Measurements from ENCODE around the gene DAPK1.

The DAPK1 gene

DNA sequence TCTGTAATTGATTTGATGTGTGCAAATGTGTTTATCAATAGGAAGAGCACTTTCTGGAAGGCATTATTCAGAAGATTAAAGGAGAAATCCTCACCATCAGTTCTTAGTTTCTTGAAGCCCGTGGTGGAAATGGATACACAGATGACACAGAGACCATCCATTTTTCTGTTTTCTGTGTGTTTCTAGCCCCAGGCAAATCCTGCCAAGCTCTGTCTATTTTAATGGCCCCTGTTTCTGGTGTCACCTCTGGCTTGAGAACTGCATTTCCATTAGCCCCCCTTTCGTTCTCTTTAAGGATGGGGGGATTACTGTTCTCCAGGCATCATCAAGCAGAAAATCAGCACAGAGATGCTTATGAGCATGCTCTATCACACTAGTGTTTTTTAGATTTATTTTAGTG, 37.3 kb downstream of the DAPK1 start:
- no peak for TF ChIP-seq RAD21 (IDR thresholded peaks at IDR 0.05; ENCODE audit: low read depth)
- TF ChIP-seq TEAD4 (IDR thresholded peaks at IDR 0.05) = no peak
- TF ChIP-seq NFIC (IDR thresholded peaks at IDR 0.05) = no peak
- TF ChIP-seq FOXM1 (IDR thresholded peaks at IDR 0.05; ENCODE audit: borderline replicate concordance, low read depth) = no peak
- no peak for TF ChIP-seq TAF1 (IDR thresholded peaks at IDR 0.05; ENCODE audit: low read depth)
- TF ChIP-seq, protein P1, sequence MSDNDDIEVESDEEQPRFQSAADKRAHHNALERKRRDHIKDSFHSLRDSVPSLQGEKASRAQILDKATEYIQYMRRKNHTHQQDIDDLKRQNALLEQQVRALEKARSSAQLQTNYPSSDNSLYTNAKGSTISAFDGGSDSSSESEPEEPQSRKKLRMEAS (IDR thresholded peaks at IDR 0.05) = no peak
- TF ChIP-seq CREB1 (IDR thresholded peaks at IDR 0.05; ENCODE audit: low read depth) = no peak
- TF ChIP-seq EGR1 (IDR thresholded peaks at IDR 0.05) = no peak
- no peak for TF ChIP-seq ZBTB7A (IDR thresholded peaks at IDR 0.05; ENCODE audit: low read depth)
- TF ChIP-seq YY1 (IDR thresholded peaks at IDR 0.05; ENCODE audit: low read depth) = no peak
- no peak for TF ChIP-seq TCF12 (IDR thresholded peaks at IDR 0.05; ENCODE audit: low read depth)

DNA sequence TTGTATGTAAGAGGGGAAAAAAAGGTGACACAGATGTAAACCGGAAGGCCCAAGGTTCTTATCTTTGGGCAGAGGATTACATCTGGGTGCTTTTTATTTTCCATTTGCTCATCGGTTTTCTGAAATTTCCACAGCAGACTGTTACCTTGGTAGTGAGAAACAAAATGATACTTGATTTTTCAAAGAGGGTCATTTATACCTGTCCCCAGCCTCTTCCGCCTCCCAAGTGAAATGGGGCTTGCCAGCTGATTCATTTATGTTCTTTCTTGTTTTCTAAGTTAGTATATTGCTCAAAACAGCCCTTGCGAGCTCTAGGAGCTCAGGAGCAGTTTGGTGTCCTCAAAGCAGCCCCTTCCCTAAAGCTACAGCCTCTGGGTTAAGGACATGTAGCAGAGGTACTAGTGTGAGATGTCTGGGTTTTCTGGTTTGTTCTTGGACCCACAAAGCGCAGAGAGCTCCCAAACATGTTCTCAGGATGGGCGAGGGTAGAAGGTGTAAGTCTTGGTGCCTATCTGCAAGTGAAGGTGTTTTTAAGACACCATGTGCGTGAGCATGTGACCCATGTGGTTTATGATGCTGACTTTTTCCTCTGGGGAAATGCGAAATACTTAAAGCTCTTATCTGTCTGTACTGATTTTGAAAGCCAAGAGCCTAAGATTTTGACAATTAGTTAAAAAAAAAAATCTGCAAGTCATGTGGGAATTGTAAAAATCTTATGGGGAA, 38.3 kb downstream of the DAPK1 start:
- TF ChIP-seq EP300 (IDR thresholded peaks at IDR 0.05; ENCODE audit: borderline replicate concordance) = no peak
- TF ChIP-seq NFIC (IDR thresholded peaks at IDR 0.05) = no peak
- no peak for TF ChIP-seq TEAD4 (IDR thresholded peaks at IDR 0.05)
- TF ChIP-seq YY1 (IDR thresholded peaks at IDR 0.05; ENCODE audit: low read depth) = no peak
- TF ChIP-seq, protein P2, sequence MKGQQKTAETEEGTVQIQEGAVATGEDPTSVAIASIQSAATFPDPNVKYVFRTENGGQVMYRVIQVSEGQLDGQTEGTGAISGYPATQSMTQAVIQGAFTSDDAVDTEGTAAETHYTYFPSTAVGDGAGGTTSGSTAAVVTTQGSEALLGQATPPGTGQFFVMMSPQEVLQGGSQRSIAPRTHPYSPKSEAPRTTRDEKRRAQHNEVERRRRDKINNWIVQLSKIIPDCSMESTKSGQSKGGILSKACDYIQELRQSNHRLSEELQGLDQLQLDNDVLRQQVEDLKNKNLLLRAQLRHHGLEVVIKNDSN (IDR thresholded peaks at IDR 0.05) = no peak
- no peak for TF ChIP-seq RAD21 (IDR thresholded peaks at IDR 0.05; ENCODE audit: low read depth)
- TF ChIP-seq FOXM1 (IDR thresholded peaks at IDR 0.05; ENCODE audit: borderline replicate concordance, low read depth) = no peak
- TF ChIP-seq, protein P1 (IDR thresholded peaks at IDR 0.05) = no peak
- TF ChIP-seq, protein P3, sequence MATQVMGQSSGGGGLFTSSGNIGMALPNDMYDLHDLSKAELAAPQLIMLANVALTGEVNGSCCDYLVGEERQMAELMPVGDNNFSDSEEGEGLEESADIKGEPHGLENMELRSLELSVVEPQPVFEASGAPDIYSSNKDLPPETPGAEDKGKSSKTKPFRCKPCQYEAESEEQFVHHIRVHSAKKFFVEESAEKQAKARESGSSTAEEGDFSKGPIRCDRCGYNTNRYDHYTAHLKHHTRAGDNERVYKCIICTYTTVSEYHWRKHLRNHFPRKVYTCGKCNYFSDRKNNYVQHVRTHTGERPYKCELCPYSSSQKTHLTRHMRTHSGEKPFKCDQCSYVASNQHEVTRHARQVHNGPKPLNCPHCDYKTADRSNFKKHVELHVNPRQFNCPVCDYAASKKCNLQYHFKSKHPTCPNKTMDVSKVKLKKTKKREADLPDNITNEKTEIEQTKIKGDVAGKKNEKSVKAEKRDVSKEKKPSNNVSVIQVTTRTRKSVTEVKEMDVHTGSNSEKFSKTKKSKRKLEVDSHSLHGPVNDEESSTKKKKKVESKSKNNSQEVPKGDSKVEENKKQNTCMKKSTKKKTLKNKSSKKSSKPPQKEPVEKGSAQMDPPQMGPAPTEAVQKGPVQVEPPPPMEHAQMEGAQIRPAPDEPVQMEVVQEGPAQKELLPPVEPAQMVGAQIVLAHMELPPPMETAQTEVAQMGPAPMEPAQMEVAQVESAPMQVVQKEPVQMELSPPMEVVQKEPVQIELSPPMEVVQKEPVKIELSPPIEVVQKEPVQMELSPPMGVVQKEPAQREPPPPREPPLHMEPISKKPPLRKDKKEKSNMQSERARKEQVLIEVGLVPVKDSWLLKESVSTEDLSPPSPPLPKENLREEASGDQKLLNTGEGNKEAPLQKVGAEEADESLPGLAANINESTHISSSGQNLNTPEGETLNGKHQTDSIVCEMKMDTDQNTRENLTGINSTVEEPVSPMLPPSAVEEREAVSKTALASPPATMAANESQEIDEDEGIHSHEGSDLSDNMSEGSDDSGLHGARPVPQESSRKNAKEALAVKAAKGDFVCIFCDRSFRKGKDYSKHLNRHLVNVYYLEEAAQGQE (IDR thresholded peaks at IDR 0.05; ENCODE audit: low read depth) = no peak
- TF ChIP-seq ZBTB7A (IDR thresholded peaks at IDR 0.05; ENCODE audit: low read depth) = no peak
- TF ChIP-seq TCF12 (IDR thresholded peaks at IDR 0.05; ENCODE audit: low read depth) = no peak
- TF ChIP-seq TAF1 (IDR thresholded peaks at IDR 0.05; ENCODE audit: low read depth) = no peak
- TF ChIP-seq CEBPB (IDR thresholded peaks at IDR 0.05) = no peak
- no peak for TF ChIP-seq CREB1 (IDR thresholded peaks at IDR 0.05; ENCODE audit: low read depth)
- TF ChIP-seq EGR1 (IDR thresholded peaks at IDR 0.05) = no peak

DNA sequence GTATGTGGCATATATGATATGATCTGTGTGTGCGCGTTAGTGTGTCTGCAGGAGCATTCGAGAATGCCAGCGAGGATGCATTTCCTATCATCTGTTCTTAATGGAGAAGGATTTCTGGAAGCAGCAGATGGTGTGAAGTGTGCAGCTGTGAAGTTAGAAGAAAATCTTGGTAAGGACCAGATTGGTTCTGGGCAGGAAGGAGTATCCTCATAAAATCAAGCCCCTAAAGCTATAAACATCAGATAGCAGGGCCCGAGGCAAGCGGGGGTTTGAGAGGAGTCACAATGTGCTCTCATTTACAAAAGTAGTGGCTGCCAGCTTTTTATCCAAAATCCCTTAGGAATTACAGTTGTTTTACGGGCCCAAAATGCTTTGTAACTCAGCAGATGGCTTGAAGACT, 40.0 kb downstream of the DAPK1 start:
- TF ChIP-seq CEBPB (IDR thresholded peaks at IDR 0.05) = no peak
- TF ChIP-seq, protein P2 (IDR thresholded peaks at IDR 0.05) = no peak
- no peak for TF ChIP-seq TAF1 (IDR thresholded peaks at IDR 0.05; ENCODE audit: low read depth)
- TF ChIP-seq ZBTB7A (IDR thresholded peaks at IDR 0.05; ENCODE audit: low read depth) = no peak
- no peak for TF ChIP-seq NFIC (IDR thresholded peaks at IDR 0.05)
- no peak for TF ChIP-seq YY1 (IDR thresholded peaks at IDR 0.05; ENCODE audit: low read depth)

DNA sequence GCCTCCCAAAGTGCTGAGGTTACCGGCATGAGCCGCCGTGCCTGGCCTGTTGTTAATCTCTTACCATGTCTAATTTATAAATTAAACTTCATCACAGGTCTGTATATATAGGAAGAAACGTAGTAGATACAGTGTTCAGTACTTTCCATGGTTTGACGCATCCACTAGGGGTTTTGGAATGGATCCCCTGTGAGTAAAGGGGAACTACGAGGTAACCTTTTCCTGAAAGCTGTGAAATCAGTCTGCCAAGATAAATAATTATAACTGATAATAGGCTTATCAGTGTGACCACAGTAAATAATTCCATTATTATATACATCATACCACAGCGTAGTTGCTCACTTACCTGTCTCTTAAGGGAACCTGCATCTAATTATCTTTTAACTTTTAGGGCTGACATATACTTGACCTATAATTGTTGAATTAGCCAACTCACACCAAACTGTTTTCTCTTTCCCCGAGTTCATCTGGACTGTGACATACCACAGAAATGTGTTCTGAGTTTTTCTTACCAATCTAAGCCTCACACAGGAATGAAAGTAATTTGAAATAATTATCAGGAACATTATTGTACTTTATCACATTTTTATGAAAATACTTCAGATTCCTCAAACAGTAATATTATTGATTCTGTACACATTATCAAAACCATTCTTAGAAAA, 42.9 kb downstream of the DAPK1 start:
- TF ChIP-seq, protein P2 (IDR thresholded peaks at IDR 0.05) = no peak
- TF ChIP-seq CEBPB (IDR thresholded peaks at IDR 0.05) (no peak), FOXM1 (IDR thresholded peaks at IDR 0.05; ENCODE audit: borderline replicate concordance, low read depth) (no peak), TAF1 (IDR thresholded peaks at IDR 0.05; ENCODE audit: low read depth) (no peak)

DNA sequence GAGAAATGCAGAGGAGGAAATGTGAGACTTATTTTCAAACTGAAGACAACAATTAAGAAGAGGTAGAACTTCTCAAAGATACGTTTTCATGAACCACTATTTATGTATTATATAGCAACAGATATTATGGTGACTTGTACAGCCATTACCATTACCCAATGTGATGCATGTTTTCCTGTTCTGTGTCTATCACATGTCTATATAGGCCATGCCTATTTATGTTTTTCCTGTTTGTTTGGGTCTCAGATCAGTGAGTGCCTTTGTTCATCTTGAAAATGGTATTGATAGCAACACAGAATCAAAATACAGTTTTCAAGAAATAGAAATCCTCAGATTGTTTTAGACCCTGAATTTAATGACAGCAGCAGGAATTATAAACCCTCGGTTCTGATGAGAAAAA, 44.0 kb downstream of the DAPK1 start:
- TF ChIP-seq, protein P2 (IDR thresholded peaks at IDR 0.05) = no peak
- TF ChIP-seq CREB1 (IDR thresholded peaks at IDR 0.05; ENCODE audit: low read depth) (no peak), FOXM1 (IDR thresholded peaks at IDR 0.05; ENCODE audit: borderline replicate concordance, low read depth) (no peak), TCF12 (IDR thresholded peaks at IDR 0.05; ENCODE audit: low read depth) (no peak), EP300 (IDR thresholded peaks at IDR 0.05; ENCODE audit: borderline replicate concordance) (no peak), RAD21 (IDR thresholded peaks at IDR 0.05; ENCODE audit: low read depth) (no peak), ZBTB7A (IDR thresholded peaks at IDR 0.05; ENCODE audit: low read depth) (no peak), YY1 (IDR thresholded peaks at IDR 0.05; ENCODE audit: low read depth) (no peak)
- TF ChIP-seq, protein P3 (IDR thresholded peaks at IDR 0.05; ENCODE audit: low read depth) = no peak
- TF ChIP-seq, protein P1 (IDR thresholded peaks at IDR 0.05) = no peak

Measured in Ishikawa (cell line).